HuH-7 (cell line): ENCODE results near the gene SLC6A18.
A peak's percentile ranks its signal among the peaks of the same experiment; 100 is the strongest.

Source experiments
- DNase-seq: peaks from one replicate; pipeline ENCODE4 v3.0.0; 2011; ENCODE audit warnings: low spot score

The SLC6A18 gene

DNA sequence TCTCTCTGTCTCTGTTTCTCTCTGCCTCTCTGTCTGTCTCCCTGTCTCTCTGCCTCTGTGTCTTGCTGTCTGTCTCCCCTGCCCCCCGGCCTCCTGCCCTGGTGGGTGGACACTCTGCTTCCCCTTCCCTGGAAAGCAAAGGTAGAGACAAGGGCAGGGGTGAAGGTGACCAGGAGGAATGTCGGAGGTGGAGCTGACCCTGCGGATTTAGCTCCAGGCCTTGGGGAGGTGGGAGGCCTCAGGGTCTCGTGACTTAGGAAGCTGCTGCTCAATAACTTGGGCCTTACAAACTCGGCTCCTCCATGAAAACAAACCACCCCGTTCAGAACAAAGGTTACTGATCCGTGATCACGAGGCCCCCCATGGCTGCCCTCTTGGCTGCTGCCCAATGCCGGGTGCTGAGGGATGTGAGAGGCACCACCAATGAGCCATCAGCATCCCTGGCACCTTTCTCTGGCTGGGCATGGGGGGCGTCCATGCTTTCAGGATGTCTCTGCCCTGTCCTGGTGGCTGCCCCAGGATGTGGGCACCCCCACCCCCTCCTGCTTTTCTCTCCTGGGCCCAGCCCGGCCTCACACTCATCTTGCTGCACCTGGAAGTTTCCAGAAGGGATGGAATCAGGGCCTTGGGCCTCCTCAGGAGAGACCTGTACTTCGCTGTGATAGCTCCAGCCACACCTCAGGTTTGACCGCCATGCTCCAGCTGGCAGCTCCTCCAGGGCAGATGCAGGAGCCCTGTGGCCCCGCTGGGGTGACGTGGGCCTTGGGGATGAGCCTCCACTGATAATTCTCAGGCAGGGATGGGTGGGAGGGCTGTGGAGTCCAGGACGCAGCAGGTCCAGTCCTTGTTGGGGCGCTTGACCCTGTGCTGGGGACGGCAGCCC lies 38.6 kb upstream of the SLC6A18 start:
- no peak for DNase-seq

- DNase-seq, result no peak
Measured at GRCh38 chr5:1187234-1187949, 37.8 kb upstream of the SLC6A18 start.

GRCh38 chr5:1187950-1188334 lies 37.2 kb upstream of the SLC6A18 start:
- no peak for DNase-seq

- no peak for DNase-seq
Measured at GRCh38 chr5:1188464-1188863, 36.7 kb upstream of the SLC6A18 start.

DNA sequence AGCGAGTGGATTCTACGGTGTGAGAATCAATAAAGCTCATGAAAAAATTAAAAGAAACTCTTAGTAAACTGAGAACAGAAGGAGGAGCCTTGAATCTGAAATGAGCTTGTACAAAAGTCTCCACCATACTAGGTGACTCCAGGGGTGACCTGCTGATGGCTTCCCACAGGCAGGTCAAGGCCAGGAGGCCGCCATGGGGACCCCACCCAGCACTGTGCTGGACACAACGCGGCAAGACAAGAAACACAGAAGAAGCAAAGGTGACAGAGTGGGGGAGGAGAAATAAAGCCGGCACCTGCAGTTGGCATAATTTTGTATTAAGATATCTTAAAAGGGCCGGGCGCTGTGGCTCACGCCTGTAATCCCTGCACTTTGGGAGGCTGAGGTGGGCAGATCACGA lies 35.9 kb upstream of the SLC6A18 start:
- no peak for DNase-seq

- no peak for DNase-seq
Measured at GRCh38 chr5:1190278-1190677, 34.9 kb upstream of the SLC6A18 start.

DNA sequence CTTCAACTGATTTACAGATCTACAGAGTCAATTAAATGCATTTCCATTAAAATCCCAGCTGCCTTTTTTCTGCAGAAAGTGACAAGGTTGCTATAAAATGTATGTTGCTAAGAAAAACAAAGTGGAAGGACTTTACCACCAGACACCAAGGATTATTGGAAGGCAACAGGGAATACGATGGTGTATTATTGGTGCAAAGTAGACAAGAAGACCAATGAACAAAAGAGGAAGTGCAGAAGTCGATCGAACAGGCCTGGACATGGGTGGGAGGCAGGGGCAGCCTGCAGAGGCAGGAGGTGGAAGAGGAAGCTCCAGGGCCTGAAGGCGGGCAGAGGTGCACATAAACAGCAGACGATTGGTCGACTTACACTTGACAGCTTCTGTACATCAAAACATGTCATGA lies 34.3 kb upstream of the SLC6A18 start:
- DNase-seq, result no peak

DNA sequence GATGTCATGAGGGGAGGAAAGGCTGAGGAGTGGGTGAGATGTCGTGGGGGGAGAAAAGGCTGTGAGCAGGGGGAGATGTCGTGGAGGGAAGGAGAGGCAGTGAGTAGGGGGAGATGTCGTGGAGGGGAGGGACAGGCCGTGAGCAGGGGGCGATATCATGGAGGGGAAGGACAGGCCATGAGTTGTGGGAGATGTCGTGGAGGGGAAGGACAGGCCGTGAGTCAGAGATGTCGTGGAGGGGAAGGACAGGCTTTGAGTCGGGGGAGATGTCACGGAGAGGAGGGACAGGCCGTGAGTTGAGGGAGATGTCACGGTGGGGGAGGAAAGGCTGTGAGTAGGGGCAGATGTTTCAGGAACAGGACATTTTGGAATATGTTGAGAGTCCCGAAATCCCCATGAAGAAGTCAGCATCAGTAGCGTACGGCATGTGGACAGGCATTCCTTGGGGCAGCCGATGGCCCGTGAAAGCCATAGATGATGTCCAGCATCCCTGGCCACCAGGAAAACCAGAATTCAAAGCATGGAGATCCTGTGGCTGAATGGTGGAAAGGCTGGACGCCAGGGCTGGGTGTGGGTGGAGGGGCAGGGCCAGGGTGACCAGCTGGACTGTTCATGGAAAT lies 32.1 kb upstream of the SLC6A18 start:
- DNase-seq, result no peak

DNA sequence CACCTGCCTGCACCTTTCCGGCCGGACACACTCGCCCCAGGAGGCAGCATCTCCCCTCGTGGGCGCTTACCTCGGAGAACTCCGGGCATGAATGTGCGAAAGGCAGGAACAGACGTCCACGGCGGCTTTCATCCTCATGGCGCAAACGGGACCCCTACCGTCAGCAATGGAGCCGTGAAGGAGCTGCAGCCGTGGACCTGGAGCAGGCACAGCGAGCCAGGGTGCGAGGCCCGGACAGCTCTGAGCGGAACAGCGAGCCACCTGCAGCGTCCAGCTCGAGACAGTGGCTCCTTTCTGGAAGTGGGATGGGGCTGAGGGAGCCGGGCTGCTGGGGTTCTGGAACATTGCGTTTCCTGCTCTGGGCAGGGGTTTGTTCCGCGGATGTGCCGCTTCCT lies 31.6 kb upstream of the SLC6A18 start:
- no peak for DNase-seq

GRCh38 chr5:1194378-1194777 lies 30.8 kb upstream of the SLC6A18 start:
- no peak for DNase-seq

DNA sequence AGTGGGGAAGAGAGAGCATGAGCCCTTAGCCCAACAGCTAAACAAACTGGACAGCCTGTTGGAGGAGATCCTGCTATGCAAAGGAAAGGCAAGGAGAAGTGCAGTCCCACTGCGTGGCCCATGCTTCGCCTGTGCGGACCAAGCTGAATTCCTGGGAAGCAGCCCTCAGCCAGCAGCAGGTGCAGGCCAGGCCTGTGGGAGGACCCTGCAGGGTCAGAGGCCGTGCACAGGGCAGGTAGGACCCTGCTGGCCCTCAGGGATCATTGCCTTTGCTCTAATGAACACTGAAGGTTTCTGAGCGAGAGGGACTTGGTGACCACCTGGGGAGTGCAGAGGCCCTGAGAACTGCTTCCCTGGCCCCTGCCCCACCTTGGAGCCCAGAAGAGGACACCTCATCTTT lies 29.7 kb upstream of the SLC6A18 start:
- DNase-seq, result no peak

- DNase-seq, result no peak
Measured at GRCh38 chr5:1195916-1196315, 29.3 kb upstream of the SLC6A18 start.

DNA sequence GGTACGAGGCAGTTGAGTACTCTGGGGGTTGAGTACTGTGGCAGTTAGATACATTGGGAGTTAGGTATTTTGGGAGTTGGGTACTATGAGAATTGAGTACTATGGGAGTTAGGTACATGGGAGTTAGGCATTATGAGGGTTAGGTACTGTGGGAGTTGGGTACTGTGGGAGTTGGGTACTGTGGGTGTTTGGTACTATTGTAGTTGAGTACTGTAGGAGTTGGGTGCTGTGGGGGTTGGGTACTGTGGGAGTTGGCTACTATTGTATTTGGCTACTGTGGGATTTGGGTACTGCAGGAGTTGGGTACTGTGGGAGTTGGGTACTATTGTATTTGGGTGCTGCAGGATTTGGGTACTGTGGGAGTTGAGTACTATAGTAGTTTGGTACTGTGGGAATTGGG lies 28.6 kb upstream of the SLC6A18 start:
- DNase-seq, result no peak

- DNase-seq, result no peak
Measured at GRCh38 chr5:1197876-1198666, 27.1 kb upstream of the SLC6A18 start.

DNA sequence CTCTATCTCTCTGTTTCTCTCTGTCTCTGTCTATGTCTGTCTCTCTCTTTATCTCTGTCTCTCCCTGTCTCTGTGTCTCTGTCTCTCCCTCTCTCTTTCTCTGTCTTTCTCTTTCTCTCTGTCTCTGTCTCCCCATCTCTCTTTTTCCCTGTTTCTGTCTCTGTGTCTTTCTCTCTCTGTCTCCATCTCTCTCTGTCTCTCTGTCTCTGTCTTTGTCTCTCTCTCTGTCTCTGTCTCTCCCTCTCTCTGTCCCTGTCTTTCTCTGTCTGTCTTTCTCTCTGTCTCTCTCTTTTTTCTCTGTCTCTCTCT lies 25.9 kb upstream of the SLC6A18 start:
- DNase-seq, result no peak

- peak; percentile 97 for DNase-seq
Measured at GRCh38 chr5:1199649-1200494, 25.3 kb upstream of the SLC6A18 start.

- DNase-seq, result no peak
Measured at GRCh38 chr5:1200495-1201326, 24.5 kb upstream of the SLC6A18 start.

GRCh38 chr5:1201327-1202025 lies 23.7 kb upstream of the SLC6A18 start, which contains the start of gene SLC6A19:
Gene SLC6A19 (plus strand): TSS chr5:1201595. CDS start chr5:1201651, 56 bp downstream.
- DNase-seq, result no peak

GRCh38 chr5:1202026-1202797 lies 23.0 kb upstream of the SLC6A18 start:
- DNase-seq, result no peak
